Transverse colon (tissue), 4 donors: Measurements from ENCODE around the gene DCTN5. TPM values are rescaled to one million over a fixed set of nuclear protein-coding genes. Genes with fewer than 3 reads are reported as not detected.

ENCODE experiments used
- DNase-seq: peaks from one replicate; pipeline ENCODE4 v3.0.0-alpha.2; 2019
- H3K27ac ChIP-seq, 4 donors: fragments of 200-600 bp; sonication (generic); 2 replicates each; pipeline ENCODE4 v1.5.1; 2016 to 2018; ENCODE audit warnings: inconsistent platforms in 4 of 4
- H3K27me3 ChIP-seq: fragments of 200-600 bp; sonication (generic); 2 replicates; pipeline ENCODE4 v1.5.1; 2017; ENCODE audit warnings: inconsistent platforms
- H3K36me3 ChIP-seq, 4 donors: fragments of 200-600 bp; sonication (generic); 2 replicates each; pipeline ENCODE4 v1.5.1; 2017 to 2019; ENCODE audit warnings: inconsistent platforms in 4 of 4
- H3K4me1 ChIP-seq, 4 donors: fragments of 200-600 bp; sonication (generic); 2 replicates each; pipeline ENCODE4 v1.5.1; 2017 to 2020; ENCODE audit warnings: inconsistent platforms in 4 of 4
- H3K4me3 ChIP-seq, 4 donors: fragments of 200-600 bp; sonication (generic); 1 replicate in 1 of 4; 2 replicates in 3 of 4; pipeline versions ENCODE4 v1.5.1 to v1.6.1; 2017 to 2019; ENCODE audit warnings: inconsistent platforms in 4 of 4
- H3K9me3 ChIP-seq, 2 donors: fragments of 200-600 bp; sonication (generic); 2 replicates each; pipeline ENCODE4 v1.5.1; 2017 to 2019; ENCODE audit warnings: inconsistent platforms in 2 of 2
- EP300 ChIP-seq: sonication (generic); formaldehyde crosslinking; IDR thresholded peaks from one replicate; pipeline ENCODE4 v1.6.1; 2017; ENCODE audit warnings: antibody characterized with exemption, low read depth
- POLR2A ChIP-seq: fragments of 450-650 bp; IDR thresholded peaks from one replicate; pipeline ENCODE4 v1.6.1; 2016; ENCODE audit warnings: antibody characterized with exemption, mild to moderate bottlenecking, moderate library complexity
- POLR2AphosphoS5 ChIP-seq, 3 donors: sonication (generic); formaldehyde crosslinking; IDR thresholded peaks; one replicate each; pipeline ENCODE4 v1.6.1; 2016; ENCODE audit warnings: antibody characterized with exemption in 3 of 3
- WGBS, 2 donors: methylation state at CpG; one replicate each; pipeline ENCODE4 v1.1.5; 2018; ENCODE audit warnings: low coverage in 1 of 2; 5-methylcytosine and 5-hydroxymethylcytosine counted together
- in situ Hi-C, 4 donors: fragments of 200-750 bp; cut with MboI; loops; one replicate each; pipeline versions ENCODE4 v1.15.0 to v1.15.1; 2017; ENCODE audit warnings: low sequenced_read_pairs in 3 of 4, low pct_ligation_motif_present in 1 of 4, low pct_unique_long_range_greater_than_20kb in 1 of 4
- intact Hi-C: fragments of 100-400 bp; cut with DNase I; formaldehyde crosslinking; loops from one replicate; pipeline ENCODE4 v1.15.1; 2023; ENCODE audit warnings: low total_unique reads
- total RNA-seq, 4 donors: library from RNA; depleted of rRNA; stranded (reverse); fragments of >200 nt; gene quantifications; one replicate each; pipeline ENCODE4 v1.1.0, GENCODE V29; 2016
- TF ChIP-seq, protein P1 (sequence below), 5 experiments: fragments of 200-600 bp in 3 of 5; fragments of 450-650 bp in 2 of 5; sonication (generic) in 3 of 5; IDR thresholded peaks; 1 replicate in 2 of 5; 2 replicates in 3 of 5; pipeline ENCODE4 v1.5.1; 2016 to 2017; ENCODE audit warnings: antibody characterized with exemption in 5 of 5, inconsistent platforms in 3 of 5, mild to moderate bottlenecking in 2 of 5, moderate library complexity in 1 of 5

The DCTN5 gene
- total RNA-seq, 4 donors from 2014 or later: 8.0 to 52.2 (median 37.5) TPM

DNA sequence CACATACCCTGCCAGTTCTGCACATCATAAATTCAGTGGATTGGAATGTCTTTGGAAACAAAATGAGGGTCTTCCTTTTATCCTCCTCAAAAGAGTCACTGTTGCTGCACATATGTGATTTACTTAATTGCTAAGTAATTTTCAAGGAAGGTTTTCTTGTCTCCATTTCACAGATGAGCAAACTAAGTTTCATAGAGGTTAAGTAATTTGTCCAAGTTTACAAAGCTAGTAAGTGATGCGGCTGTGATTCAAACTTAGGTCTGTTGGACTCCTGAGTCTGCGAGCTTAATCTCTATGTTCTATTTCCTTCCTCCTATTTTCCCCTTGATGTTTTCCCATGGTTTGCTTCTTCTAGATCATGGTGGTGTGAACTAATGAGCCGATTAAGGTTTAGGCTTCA, 85.4 kb downstream of the DCTN5 start:
- no peaks in the 10 kb centered on the region for H3K9me3 ChIP-seq
- in situ Hi-C loops (loop anchor here in 1 of 4 donors (25.0 kb wide), 1 partner anchor 536 kb away; the partner anchor contains the start of gene CACNG3), intact Hi-C loops (no loop called here)
- H3K4me3 ChIP-seq: no peak overlapping the region
- DNase-seq: no peak
- peaks cover 0 to 15% (median 3%) of the 10 kb centered on the region in 4 donors for H3K4me1 ChIP-seq
- H3K27ac ChIP-seq: no peak overlapping the region
- H3K27me3 ChIP-seq: no peaks in the 10 kb centered on the region
- 86 to 94% methylated on average over 2 to 3 of the region's 3 CpGs for WGBS, 2 donors
- no peaks in the 10 kb centered on the region for H3K36me3 ChIP-seq
- TF ChIP-seq EP300 (no peak), POLR2A (no peak), POLR2AphosphoS5 (IDR thresholded peaks at IDR 0.05) (no peak)
- TF ChIP-seq, protein P1, sequence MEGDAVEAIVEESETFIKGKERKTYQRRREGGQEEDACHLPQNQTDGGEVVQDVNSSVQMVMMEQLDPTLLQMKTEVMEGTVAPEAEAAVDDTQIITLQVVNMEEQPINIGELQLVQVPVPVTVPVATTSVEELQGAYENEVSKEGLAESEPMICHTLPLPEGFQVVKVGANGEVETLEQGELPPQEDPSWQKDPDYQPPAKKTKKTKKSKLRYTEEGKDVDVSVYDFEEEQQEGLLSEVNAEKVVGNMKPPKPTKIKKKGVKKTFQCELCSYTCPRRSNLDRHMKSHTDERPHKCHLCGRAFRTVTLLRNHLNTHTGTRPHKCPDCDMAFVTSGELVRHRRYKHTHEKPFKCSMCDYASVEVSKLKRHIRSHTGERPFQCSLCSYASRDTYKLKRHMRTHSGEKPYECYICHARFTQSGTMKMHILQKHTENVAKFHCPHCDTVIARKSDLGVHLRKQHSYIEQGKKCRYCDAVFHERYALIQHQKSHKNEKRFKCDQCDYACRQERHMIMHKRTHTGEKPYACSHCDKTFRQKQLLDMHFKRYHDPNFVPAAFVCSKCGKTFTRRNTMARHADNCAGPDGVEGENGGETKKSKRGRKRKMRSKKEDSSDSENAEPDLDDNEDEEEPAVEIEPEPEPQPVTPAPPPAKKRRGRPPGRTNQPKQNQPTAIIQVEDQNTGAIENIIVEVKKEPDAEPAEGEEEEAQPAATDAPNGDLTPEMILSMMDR (IDR thresholded peaks at IDR 0.05): no peak

Other genes starting within 250 kb of the DCTN5 start
- gene COG7, start 188.3 kb upstream of the DCTN5 start, total RNA-seq: 100 to 1,000 TPM in 1 of 4 donors, 10 to 100 TPM in 3; 37.1 to 121 (median 54.6) TPM
- gene GGA2, start 131.0 kb upstream of the DCTN5 start, total RNA-seq: 10 to 100 TPM; 21.7 to 51.8 (median 36.9) TPM
- 10 to 100 TPM in 3 of 4 donors, 1 to 10 TPM in 1; 9.4 to 88.2 (median 14.3) TPM for gene EARS2, start 84.1 kb upstream of the DCTN5 start, total RNA-seq
- 100 to 1,000 TPM in 2 of 4 donors, 10 to 100 TPM in 2; 34.3 to 186 (median 80.6) TPM for gene UBFD1, start 83.7 kb upstream of the DCTN5 start, total RNA-seq
- 100 to 1,000 TPM in 2 of 4 donors, 10 to 100 TPM in 2; 73.3 to 142 (median 108) TPM for gene NDUFAB1, start 45.1 kb upstream of the DCTN5 start, total RNA-seq
- 10 to 100 TPM in 1 of 4 donors, 1 to 10 TPM in 3; 1.4 to 10.6 (median 8.0) TPM for gene PALB2, start 156 bp upstream of the DCTN5 start, total RNA-seq
- 10 to 100 TPM in 1 of 4 donors, 1 to 10 TPM in 3; 1.5 to 20.1 (median 4.3) TPM for gene PLK1, start 37.4 kb downstream of the DCTN5 start, total RNA-seq
- gene ERN2, start 71.8 kb downstream of the DCTN5 start, total RNA-seq: 100 to 1,000 TPM; 114 to 408 (median 168) TPM
- 100 to 1,000 TPM in 2 of 4 donors, 10 to 100 TPM in 2; 90.9 to 264 (median 122) TPM for gene CHP2, start 113.6 kb downstream of the DCTN5 start, total RNA-seq
- gene PRKCB, start 194.5 kb downstream of the DCTN5 start, total RNA-seq: 10 to 100 TPM in 2 of 4 donors, 1 to 10 TPM in 2; 9.0 to 28.3 (median 15.2) TPM